DLD1 (cell line): ENCODE measurements around the gene MVK.

Source experiments
- in situ Hi-C: cut with HindIII; loops from 2 replicates; pipeline ENCODE4 v1.10.0; 2017; ENCODE audit warnings: low sequenced_read_pairs

MVK gene

DNA sequence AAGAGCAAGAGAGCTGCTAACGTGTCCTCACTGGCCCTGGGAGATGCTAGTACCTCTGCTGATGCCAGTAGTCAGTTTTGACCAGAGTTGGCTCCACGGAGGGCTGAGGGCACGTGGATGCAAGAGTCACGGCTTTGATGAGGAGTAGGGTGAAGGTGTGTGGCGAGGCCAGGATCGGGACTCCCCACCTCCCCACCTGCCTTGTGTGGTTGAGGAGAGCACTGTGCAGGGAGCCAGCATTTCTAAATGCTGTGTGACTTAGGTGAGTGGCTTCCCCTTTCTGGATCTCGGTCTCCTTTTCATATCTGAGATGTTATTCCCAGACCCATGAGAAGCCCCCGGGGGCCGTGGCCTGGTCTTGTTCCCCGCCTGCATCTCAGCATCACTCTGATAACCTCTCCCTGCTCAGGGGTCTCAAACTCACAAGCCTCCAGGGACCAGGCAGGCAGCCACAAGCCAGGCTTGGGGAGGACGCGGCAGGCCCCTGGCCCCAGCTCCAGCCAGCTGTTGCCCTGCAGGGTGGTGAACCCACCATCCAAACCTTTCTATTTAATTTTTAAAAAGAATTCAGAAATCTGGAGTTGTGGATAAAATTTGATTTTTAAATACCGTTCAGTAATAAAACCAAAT, 32.1 kb downstream of the MVK start:
- in situ Hi-C loops, result no loop called here

DNA sequence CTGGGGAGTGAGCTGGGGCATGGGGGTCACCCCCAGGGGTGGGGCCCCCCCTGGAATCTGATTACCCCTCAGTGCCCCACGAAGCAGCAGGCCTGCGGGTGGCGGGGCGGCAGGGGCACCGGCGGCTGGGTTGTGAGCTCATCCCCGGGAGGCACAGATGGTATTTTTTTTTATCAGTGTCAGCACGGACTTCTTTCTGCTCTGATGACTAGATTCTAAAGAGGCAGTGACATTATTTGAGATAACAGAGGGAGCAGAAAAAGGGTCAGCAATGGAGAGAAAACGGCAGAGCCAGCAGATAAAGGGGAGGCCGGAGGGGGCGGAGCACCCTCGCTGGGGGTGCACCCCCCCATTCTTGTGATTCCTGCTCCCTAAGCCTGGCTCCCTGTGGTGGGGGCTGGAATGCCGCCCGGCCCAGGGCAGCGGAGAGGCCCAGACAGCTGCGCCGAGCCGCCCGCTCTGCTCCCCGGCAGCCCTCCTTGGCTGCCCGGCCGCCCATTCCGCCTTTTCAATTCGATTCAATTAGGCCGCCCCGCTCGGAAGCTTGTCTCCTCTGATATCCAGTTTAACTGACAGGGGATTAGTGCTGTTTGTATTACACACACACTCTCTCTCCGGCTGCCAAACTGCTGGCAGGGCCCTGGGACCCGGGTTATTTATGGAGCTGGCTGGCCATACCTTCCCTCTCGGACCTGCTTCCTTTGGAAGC, 32.9 kb downstream of the MVK start:
- in situ Hi-C loops, result no loop called here

GRCh38 chr12:109607618-109608017, 34.0 kb downstream of the MVK start:
- in situ Hi-C loops, result no loop called here

DNA sequence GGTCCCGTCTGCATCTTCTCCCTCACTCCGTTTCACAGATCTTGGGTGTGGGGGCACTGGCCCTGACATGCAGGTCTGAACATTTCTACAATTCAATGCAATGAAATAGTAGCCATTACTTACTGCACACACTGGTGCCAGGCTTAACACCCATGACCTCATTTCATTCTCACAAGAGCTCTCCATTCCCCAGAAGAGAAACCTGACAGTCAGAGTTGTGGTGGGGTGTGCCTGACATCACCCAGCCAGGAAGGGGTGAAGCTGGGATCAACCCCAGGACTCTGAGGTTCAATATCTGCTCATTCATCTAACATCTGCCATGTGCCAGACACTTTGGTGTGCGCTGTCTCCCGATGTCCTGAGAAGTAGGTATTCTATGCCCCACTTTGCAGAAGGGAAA, 34.7 kb downstream of the MVK start:
- in situ Hi-C loops, result no loop called here

GRCh38 chr12:109608793-109609192, 35.2 kb downstream of the MVK start:
- in situ Hi-C loops, result no loop called here

DNA sequence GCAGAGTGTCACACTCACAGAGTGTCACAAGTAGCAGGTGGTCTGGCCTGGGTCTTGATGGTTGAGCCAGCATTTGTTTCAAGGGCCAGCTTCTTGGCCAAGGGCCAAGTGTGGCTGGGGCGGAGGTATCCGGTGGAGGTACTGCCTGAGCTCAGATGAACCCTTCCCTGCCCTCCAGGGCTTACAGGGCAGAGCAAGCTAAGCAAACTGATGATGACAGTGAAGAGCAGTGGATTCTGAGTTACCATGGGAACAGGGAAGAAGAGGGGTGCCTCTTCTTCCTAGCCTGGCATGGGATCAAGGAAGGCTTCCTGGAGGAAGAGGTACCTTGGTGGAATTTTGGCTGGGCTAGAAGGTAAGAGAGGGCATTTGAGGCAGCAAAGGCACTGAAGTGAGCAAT, 35.7 kb downstream of the MVK start:
- in situ Hi-C loops, result no loop called here

GRCh38 chr12:109610523-109610922, 36.9 kb downstream of the MVK start:
- in situ Hi-C loops, result no loop called here

DNA sequence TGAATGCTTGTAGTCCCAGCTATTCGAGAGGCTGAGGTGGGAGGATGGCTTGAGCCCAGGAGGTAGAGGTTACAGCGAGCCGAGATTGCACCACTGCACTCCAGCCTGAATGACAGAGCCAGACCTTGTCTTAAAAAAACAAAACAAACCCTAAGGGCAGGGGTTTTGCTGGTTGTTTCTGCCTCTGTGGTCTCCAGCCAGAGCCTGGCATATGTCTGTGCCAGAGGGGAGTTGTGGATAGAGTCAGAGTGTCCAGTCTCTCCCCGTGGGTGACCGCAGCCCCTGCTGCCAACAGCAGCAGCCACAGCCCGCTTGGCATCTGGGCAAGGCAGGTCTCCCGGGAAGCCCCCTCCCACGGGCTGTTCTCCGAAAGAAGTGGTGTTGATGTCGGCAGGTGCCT, 37.6 kb downstream of the MVK start:
- in situ Hi-C loops, result no loop called here

- in situ Hi-C loops, result no loop called here
Observed at GRCh38 chr12:109612003-109612402, 38.4 kb downstream of the MVK start.

GRCh38 chr12:109612975-109613502, 39.4 kb downstream of the MVK start:
- in situ Hi-C loops, result no loop called here

GRCh38 chr12:109613649-109614455, 40.3 kb downstream of the MVK start:
- in situ Hi-C loops, result no loop called here

DNA sequence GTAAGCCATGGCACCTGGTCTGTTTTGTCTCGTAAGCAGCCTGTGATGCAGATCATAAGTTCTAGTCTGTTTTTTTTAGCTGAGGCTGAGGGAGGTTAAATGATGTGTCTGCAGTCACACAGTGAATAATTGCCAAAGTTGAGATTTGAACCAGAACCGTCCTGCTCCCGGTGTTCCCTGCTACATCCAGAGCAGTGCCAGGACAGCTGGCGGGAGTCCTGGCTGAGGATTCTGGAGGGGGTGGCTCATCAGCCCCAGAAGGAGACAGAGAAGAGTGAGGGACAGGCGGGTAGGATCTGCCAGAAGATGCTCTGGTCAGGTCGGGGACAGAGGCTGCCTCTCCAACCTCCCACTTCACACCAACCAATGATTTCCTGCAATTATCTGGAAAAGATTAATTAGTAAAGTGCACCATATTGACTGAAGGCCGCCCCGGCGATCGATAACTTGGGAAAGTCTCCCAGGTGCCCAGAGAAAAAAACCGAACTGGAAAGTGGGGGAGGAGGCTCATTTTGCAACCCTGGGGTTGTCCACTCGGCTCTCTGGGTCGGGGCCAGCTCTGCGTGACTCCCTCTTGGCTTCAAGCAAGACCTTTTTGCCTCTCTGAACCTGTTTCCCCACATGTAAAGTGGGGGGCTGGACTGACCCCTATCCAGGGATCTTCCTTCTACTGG, 42.1 kb downstream of the MVK start:
- in situ Hi-C loops, result no loop called here

- in situ Hi-C loops, result no loop called here
Observed at GRCh38 chr12:109617491-109617890, 43.9 kb downstream of the MVK start.

- in situ Hi-C loops, result no loop called here
Observed at GRCh38 chr12:109618082-109618481, 44.5 kb downstream of the MVK start.

DNA sequence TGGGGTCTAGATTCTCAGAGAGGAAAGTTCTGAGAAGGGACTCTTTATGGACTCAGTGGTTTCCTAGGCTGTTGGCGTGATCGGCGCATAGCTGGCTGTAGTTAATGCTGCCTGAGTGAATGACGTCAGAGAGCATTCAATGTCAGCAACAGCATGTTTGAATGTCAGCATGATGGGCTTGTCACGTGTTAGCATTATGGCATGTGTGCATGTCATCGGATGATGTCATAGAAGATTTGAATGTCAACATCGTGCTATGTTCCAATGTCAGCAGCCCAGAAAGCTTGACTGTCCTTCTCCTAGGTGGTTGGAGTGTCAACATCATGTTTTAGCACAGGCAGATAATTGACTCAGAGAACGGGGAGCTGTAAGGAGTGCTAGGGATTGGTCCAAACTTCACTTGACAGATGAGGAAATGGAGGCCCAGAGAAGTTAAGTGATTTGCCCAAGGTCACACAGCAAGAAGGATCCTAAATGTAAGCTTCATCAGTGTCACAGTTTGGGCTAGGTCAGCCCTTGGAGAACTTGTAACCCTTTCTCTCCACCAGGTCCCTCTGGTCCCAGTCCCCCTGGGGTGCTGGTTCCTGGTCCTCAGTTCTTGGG, 45.5 kb downstream of the MVK start:
- in situ Hi-C loops, result no loop called here

GRCh38 chr12:109621211-109621694, 47.7 kb downstream of the MVK start:
- in situ Hi-C loops, result no loop called here

DNA sequence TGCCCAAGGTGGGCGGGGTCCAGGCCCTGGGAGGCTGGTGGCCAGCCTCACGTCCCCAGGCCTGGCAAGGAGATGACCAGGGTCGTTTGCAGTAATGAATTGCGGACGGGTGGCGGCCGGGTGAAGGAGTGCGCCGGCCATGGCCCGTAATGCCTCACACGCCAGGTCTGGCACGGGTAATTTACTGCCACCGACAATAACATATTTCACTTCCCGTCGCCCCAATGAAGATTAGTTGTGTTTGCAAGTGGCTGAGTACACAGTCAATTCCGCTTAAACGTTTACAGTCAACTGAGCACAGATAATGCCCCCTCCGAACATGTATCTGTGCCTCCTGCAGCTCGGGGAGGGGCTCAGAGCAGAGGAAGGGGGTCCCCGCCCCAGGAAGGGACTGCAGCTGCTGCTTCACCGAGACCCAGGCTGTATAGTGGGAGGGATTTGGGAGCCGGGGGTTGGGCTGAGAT, 48.3 kb downstream of the MVK start:
- in situ Hi-C loops, result no loop called here

DNA sequence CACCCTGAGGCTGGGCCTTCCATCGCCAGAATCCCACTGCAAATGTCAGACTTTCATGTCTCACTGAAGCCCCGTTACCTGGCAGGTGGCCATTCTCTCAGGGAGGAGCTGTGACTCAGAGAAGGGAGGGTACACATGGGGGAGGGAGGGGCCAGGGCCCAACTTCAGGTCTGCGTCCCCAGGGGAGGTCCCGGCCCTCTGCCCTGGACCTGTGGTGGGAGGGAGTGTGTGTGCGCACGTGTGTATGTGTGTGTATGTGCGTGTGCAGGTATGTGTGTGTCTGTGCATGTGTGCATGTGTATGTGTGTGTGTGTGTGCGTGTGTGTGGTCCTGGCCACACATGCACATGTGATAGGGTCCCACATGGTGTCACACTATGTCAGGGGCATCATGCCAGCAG, 50.9 kb downstream of the MVK start:
- in situ Hi-C loops, result no loop called here

GRCh38 chr12:109625131-109625559, 51.6 kb downstream of the MVK start:
- in situ Hi-C loops, result no loop called here

DNA sequence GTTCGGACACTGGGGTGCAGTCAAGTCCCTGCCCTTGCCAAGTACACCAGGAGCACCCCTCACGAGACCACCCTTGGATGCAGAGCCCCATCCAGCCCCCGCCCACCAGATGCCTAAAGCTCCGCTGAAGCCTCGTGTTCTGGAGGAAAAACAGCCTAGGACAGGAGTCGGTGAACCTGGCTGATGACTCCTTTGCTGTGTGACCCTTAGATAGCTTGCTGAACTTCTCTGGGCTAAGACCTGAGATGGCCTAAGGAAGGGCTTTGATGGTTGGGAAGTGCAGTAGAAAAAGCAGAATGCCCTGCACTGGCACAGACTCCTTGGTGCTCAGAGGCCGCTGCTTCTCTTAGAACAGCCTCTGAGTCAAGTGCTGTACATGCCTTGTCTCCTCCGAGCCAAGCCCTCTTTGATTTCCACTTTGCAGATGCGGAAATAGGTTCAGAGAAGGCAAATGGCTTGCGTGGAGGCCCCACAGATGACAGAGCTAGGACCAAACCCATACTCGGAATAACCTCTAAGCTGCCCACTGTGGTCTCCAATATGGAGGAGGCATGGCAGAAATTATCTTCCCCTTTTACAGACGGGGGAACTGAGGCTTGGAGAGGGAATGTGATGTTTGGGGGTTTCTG, 52.3 kb downstream of the MVK start:
- in situ Hi-C loops, result no loop called here
